ENCODE results near the gene SHISA3. TPM values are rescaled to one million over a fixed set of nuclear protein-coding genes. Genes with fewer than 3 reads are reported as not detected.
A peak's percentile ranks its signal among the peaks of the same experiment; 100 is the strongest.

SHISA3 gene
- polyA plus RNA-seq (2013, experiment 1 of 2): 0.86 TPM
- 0.78 TPM for polyA plus RNA-seq (2013, experiment 2 of 2)

DNA sequence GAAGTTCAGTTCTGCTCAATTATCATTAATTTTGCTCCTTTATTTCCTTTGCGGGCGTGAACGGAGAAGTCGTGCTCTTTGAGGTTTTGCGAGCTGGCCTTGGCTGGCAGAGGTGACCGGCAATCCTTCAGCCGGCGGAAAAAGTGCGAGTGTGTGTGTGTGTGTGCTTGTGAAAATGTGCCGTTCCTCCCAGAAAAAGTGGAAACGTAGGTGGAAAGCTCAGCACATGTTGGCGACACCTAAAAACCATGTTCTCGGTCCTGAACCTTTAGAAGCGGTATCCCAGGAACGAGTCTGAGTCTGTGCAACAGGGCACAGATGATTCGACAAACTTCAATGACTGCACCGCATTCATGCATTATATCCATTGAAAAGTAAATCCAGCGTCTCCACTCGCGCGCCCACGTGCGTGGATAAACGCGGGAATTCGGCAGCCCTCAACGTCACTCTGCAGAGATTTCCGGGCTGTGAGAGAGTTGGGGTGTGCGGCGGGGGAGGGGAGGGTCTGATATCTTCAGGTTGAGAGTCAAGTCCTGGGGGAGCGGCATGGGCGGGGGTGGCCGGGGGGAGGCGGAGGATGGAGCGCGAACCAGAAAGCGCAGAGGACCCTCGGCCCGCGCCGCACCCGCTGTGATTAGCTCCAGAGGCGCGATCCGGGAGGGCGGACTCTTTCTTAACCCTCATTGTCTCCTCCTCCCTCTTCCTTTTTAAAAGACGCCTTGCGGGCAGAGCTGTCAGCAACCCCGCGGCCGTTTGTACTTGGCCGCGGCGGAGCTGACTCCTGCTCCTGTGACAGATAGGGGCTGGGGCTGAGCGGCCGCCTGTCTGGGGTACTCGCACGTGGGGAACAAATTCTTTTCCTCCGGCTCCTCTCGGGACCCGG lies at the start of gene SHISA3:
TSS of gene SHISA3 (plus strand) at position 737 of the 883 bp plus-strand sequence. CDS start 569 bp downstream, outside the sequence.
- Histone ChIP-seq H3K79me2 (ENCODE audit: control insufficient read depth, insufficient read depth, low read length) (no peaks in the 10 kb centered on the region), H4K5ac (ENCODE audit: low read length) (no peak within 1 kb of the TSS), H3K4me3 (ENCODE audit: low read length) (peak within 1 kb of the TSS; percentile 26), H3K27ac (ENCODE audit: low read depth, low read length) (no peak within 1 kb of the TSS), H3K27me3 (ENCODE audit: insufficient read depth, low read length, poor library complexity) (peaks cover 17% of the 10 kb centered on the region), H4K8ac (ENCODE audit: low read depth, low read length) (no peak within 1 kb of the TSS), H3K56ac (ENCODE audit: low read length) (peak within 1 kb of the TSS; percentile 92), H2BK15ac (replicated peaks; ENCODE audit: low read depth) (no peak within 1 kb of the TSS), H3K4ac (ENCODE audit: low read depth, low read length) (no peak within 1 kb of the TSS), H2BK5ac (ENCODE audit: low read length) (no peak within 1 kb of the TSS), H2BK120ac (ENCODE audit: low read depth, low read length) (no peak within 1 kb of the TSS), H3K36me3 (ENCODE audit: control insufficient read depth, insufficient read depth, low read length) (no peaks in the 10 kb centered on the region), H3K79me1 (ENCODE audit: low read length) (no peaks in the 10 kb centered on the region), H3K9ac (ENCODE audit: low read length) (peak within 1 kb of the TSS; percentile 71), H2AK5ac (ENCODE audit: low read length) (no peak within 1 kb of the TSS), H3K4me1 (ENCODE audit: control insufficient read depth, low read depth, low read length) (peaks cover 8% of the 10 kb centered on the region), H3K18ac (ENCODE audit: low read length) (peak within 1 kb of the TSS; percentile 34), H3K4me2 (ENCODE audit: low read length) (peak within 1 kb of the TSS; percentile 99), H3K23ac (ENCODE audit: low read length) (peak within 1 kb of the TSS; percentile 48)
- WGBS (ENCODE audit: extremely low coverage, insufficient coverage, low lambda C conversion rate): no CpG with 5 or more reads among the region's 61 CpGs
- peak; percentile 87 for DNase-seq

DNA sequence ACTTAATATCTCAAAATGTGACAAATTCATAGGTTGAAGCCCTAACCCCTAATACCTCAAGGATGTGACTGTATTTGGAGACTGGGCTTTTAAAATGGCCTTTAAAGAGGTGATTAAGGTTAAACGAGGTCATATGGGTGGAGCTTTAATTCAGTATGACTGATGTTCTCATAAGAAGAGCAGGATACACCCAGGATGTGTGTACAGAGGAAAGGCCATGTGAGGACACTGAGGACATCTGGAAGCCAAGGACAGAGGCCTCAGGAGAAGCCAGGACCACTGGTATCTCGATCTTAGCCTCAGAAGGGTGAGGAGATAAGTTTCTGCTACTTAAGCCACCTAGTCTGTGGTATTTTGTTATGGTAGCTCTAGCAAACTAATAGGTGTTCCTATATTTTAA lies 49.0 kb upstream of the SHISA3 start:
- Histone ChIP-seq H3K18ac (ENCODE audit: low read length) (no peak overlapping the region), H3K79me1 (ENCODE audit: low read length) (no peaks in the 10 kb centered on the region), H3K9ac (ENCODE audit: low read length) (no peak overlapping the region)

DNA sequence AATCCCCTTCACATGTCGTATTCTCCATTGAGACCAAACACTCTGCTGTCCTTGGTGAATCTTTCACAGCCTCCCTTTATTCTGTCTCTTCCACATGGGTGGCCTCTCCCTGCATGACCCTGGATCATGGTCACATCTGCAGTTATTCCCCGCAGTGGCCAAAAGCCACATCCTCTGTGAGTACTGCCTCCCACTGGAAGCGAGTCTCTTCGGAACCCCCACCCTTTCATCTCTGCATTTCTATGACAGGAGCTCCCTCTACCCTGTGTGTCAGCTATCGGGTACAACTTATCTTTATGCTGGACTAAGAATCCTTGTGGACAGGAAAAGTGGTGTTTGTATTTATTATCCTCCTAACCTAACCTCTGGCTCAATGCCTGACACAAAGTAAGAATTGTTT lies 48.6 kb upstream of the SHISA3 start:
- Histone ChIP-seq H4K8ac (ENCODE audit: low read depth, low read length) (no peak overlapping the region), H3K27ac (ENCODE audit: low read depth, low read length) (no peak overlapping the region), H2BK5ac (ENCODE audit: low read length) (no peak overlapping the region), H3K18ac (ENCODE audit: low read length) (no peak overlapping the region), H3K4ac (ENCODE audit: low read depth, low read length) (no peak overlapping the region), H3K36me3 (ENCODE audit: control insufficient read depth, insufficient read depth, low read length) (no peaks in the 10 kb centered on the region), H3K4me2 (ENCODE audit: low read length) (no peak overlapping the region), H3K79me1 (ENCODE audit: low read length) (no peaks in the 10 kb centered on the region), H3K9ac (ENCODE audit: low read length) (no peak overlapping the region), H2AK5ac (ENCODE audit: low read length) (no peak overlapping the region), H2BK15ac (replicated peaks; ENCODE audit: low read depth) (no peak overlapping the region), H2BK120ac (ENCODE audit: low read depth, low read length) (no peak overlapping the region), H3K23ac (ENCODE audit: low read length) (no peak overlapping the region), H3K27me3 (ENCODE audit: insufficient read depth, low read length, poor library complexity) (no peaks in the 10 kb centered on the region), H3K56ac (ENCODE audit: low read length) (no peak overlapping the region), H3K4me1 (ENCODE audit: control insufficient read depth, low read depth, low read length) (no peaks in the 10 kb centered on the region), H3K79me2 (ENCODE audit: control insufficient read depth, insufficient read depth, low read length) (no peaks in the 10 kb centered on the region), H3K4me3 (ENCODE audit: low read length) (no peak overlapping the region), H4K5ac (ENCODE audit: low read length) (no peak overlapping the region)
- WGBS (ENCODE audit: extremely low coverage, insufficient coverage, low lambda C conversion rate): no CpG with 5 or more reads among the region's 5 CpGs
- no peak for DNase-seq

More for the DNA sequence above, 49.0 kb upstream of the SHISA3 start:
- Histone ChIP-seq H2BK120ac (ENCODE audit: low read depth, low read length) (no peak overlapping the region), H4K5ac (ENCODE audit: low read length) (no peak overlapping the region), H3K4me1 (ENCODE audit: control insufficient read depth, low read depth, low read length) (no peaks in the 10 kb centered on the region), H3K36me3 (ENCODE audit: control insufficient read depth, insufficient read depth, low read length) (no peaks in the 10 kb centered on the region), H3K4ac (ENCODE audit: low read depth, low read length) (no peak overlapping the region), H3K27me3 (ENCODE audit: insufficient read depth, low read length, poor library complexity) (no peaks in the 10 kb centered on the region), H3K56ac (ENCODE audit: low read length) (no peak overlapping the region), H3K79me2 (ENCODE audit: control insufficient read depth, insufficient read depth, low read length) (no peaks in the 10 kb centered on the region), H2AK5ac (ENCODE audit: low read length) (no peak overlapping the region), H3K23ac (ENCODE audit: low read length) (no peak overlapping the region), H2BK15ac (replicated peaks; ENCODE audit: low read depth) (no peak overlapping the region), H3K27ac (ENCODE audit: low read depth, low read length) (no peak overlapping the region), H2BK5ac (ENCODE audit: low read length) (no peak overlapping the region), H4K8ac (ENCODE audit: low read depth, low read length) (no peak overlapping the region), H3K4me3 (ENCODE audit: low read length) (no peak overlapping the region), H3K4me2 (ENCODE audit: low read length) (no peak overlapping the region)
- no peak for DNase-seq
- no CpG with 5 or more reads among the region's 2 CpGs for whole genome bisulfite sequencing (ENCODE audit: extremely low coverage, insufficient coverage, low lambda C conversion rate)

DNA sequence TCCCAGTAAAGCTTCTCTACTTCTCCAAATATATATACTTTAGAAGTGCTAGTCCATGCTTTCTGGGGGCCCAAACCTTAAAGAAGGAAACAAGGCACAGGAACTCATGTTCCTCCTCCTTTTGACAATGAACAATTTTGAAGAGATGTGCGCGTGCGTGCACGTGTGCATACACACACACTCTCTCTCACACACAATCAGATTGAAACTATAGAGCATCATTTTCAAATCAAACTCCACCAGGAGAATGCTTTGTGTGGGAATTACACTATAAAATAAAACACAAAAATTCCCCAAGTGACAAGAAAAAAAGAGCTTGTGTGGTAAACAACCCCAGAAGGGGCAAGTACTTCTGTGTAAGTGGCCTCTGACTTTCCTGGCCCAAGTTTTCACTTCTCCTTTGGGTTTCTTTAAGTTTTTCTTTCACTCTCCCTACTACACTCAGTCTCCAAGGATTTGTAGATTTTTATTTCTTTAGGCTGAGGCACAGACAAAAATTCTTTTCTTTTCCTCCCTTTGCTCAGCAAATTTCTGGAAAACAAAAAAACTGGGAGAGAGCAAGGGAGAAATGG lies 46.6 kb upstream of the SHISA3 start:
- Histone ChIP-seq H3K4me3 (ENCODE audit: low read length) (no peak overlapping the region), H3K4me2 (ENCODE audit: low read length) (no peak overlapping the region), H3K4ac (ENCODE audit: low read depth, low read length) (no peak overlapping the region), H4K8ac (ENCODE audit: low read depth, low read length) (no peak overlapping the region), H3K27me3 (ENCODE audit: insufficient read depth, low read length, poor library complexity) (no peaks in the 10 kb centered on the region), H3K9ac (ENCODE audit: low read length) (no peak overlapping the region), H2BK5ac (ENCODE audit: low read length) (no peak overlapping the region), H2BK120ac (ENCODE audit: low read depth, low read length) (no peak overlapping the region), H3K23ac (ENCODE audit: low read length) (no peak overlapping the region), H3K79me1 (ENCODE audit: low read length) (no peaks in the 10 kb centered on the region), H4K5ac (ENCODE audit: low read length) (no peak overlapping the region), H3K36me3 (ENCODE audit: control insufficient read depth, insufficient read depth, low read length) (no peaks in the 10 kb centered on the region), H2BK15ac (replicated peaks; ENCODE audit: low read depth) (no peak overlapping the region), H3K18ac (ENCODE audit: low read length) (no peak overlapping the region), H3K56ac (ENCODE audit: low read length) (no peak overlapping the region), H3K79me2 (ENCODE audit: control insufficient read depth, insufficient read depth, low read length) (no peaks in the 10 kb centered on the region), H2AK5ac (ENCODE audit: low read length) (no peak overlapping the region), H3K4me1 (ENCODE audit: control insufficient read depth, low read depth, low read length) (no peaks in the 10 kb centered on the region), H3K27ac (ENCODE audit: low read depth, low read length) (no peak overlapping the region)
- WGBS (ENCODE audit: extremely low coverage, insufficient coverage, low lambda C conversion rate): no CpG with 5 or more reads among the region's 4 CpGs
- DNase-seq: no peak

DNA sequence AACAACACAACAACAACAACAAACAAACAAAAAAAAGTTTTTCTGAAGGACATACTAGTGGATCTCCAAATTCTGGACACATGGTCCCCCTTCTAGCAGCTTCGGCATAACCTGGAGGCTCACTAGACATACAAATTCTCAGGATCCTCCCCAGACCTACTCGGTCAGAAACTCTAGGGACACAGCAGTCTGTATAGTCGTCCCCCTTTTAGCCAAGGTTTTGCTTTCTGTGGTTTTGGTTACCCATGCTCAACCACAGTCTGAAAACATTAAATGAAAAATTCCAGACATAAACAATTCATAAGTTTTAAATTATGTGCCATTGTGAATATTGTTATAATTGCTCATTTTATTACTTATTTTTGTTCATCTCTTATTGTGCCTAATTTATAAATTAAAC lies 45.2 kb upstream of the SHISA3 start:
- Histone ChIP-seq H3K4me2 (ENCODE audit: low read length) (no peak overlapping the region), H2BK5ac (ENCODE audit: low read length) (no peak overlapping the region), H3K79me1 (ENCODE audit: low read length) (no peaks in the 10 kb centered on the region), H3K27ac (ENCODE audit: low read depth, low read length) (no peak overlapping the region), H4K5ac (ENCODE audit: low read length) (no peak overlapping the region), H3K56ac (ENCODE audit: low read length) (no peak overlapping the region), H2BK15ac (replicated peaks; ENCODE audit: low read depth) (no peak overlapping the region), H3K27me3 (ENCODE audit: insufficient read depth, low read length, poor library complexity) (no peaks in the 10 kb centered on the region), H3K9ac (ENCODE audit: low read length) (no peak overlapping the region), H4K8ac (ENCODE audit: low read depth, low read length) (no peak overlapping the region), H2AK5ac (ENCODE audit: low read length) (no peak overlapping the region), H3K4ac (ENCODE audit: low read depth, low read length) (no peak overlapping the region), H3K23ac (ENCODE audit: low read length) (no peak overlapping the region), H2BK120ac (ENCODE audit: low read depth, low read length) (no peak overlapping the region), H3K18ac (ENCODE audit: low read length) (no peak overlapping the region), H3K79me2 (ENCODE audit: control insufficient read depth, insufficient read depth, low read length) (no peaks in the 10 kb centered on the region), H3K36me3 (ENCODE audit: control insufficient read depth, insufficient read depth, low read length) (no peaks in the 10 kb centered on the region), H3K4me1 (ENCODE audit: control insufficient read depth, low read depth, low read length) (no peaks in the 10 kb centered on the region), H3K4me3 (ENCODE audit: low read length) (no peak overlapping the region)
- no CpG with 5 or more reads among the region's 3 CpGs for WGBS (ENCODE audit: extremely low coverage, insufficient coverage, low lambda C conversion rate)
- DNase-seq: no peak
